Spleen (tissue), 11 donors: ENCODE measurements around the gene TRIM10. TPM values are rescaled to one million over a fixed set of nuclear protein-coding genes. Genes with fewer than 3 reads are reported as not detected.

Experiments
- DNase-seq: peaks from one replicate; pipeline ENCODE4 v3.0.0-alpha.2; 2020
- H3K27ac ChIP-seq, 8 donors: fragments of 200-600 bp; sonication (generic) in 7 of 8; 1 replicate in 4 of 8; 2 replicates in 4 of 8; pipeline versions ENCODE4 v1.5.0 to v1.8.0; 2016 to 2021; ENCODE audit warnings: inconsistent platforms in 4 of 8, mild to moderate bottlenecking in 4 of 8, moderate library complexity in 1 of 8
- H3K27me3 ChIP-seq, 7 donors: fragments of 200-600 bp; sonication (generic) in 6 of 7; replicated peaks in 1 of 7; 1 replicate in 4 of 7; 2 replicates in 3 of 7; pipeline versions ENCODE4 v1.5.0 to v1.8.0; 2016 to 2021; ENCODE audit warnings: inconsistent platforms in 3 of 7, mild to moderate bottlenecking in 1 of 7
- H3K36me3 ChIP-seq, 6 donors: fragments of 200-600 bp; sonication (generic) in 5 of 6; 1 replicate in 4 of 6; 2 replicates in 2 of 6; pipeline versions ENCODE4 v1.5.0 to v1.8.0; 2016 to 2021; ENCODE audit warnings: inconsistent platforms in 2 of 6
- H3K4me1 ChIP-seq, 6 donors: fragments of 200-600 bp; sonication (generic) in 5 of 6; 1 replicate in 3 of 6; 2 replicates in 3 of 6; pipeline versions ENCODE4 v1.5.0 to v1.8.0; 2016 to 2021; ENCODE audit warnings: inconsistent platforms in 3 of 6
- H3K4me3 ChIP-seq, 8 donors: fragments of 200-600 bp; sonication (generic) in 7 of 8; 1 replicate in 4 of 8; 2 replicates in 4 of 8; pipeline versions ENCODE4 v1.5.0 to v1.8.0; 2016 to 2021; ENCODE audit warnings: inconsistent platforms in 4 of 8, mild to moderate bottlenecking in 4 of 8, moderate library complexity in 2 of 8
- H3K9me3 ChIP-seq, 8 donors: fragments of 200-600 bp; sonication (generic) in 7 of 8; 1 replicate in 4 of 8; 2 replicates in 4 of 8; pipeline versions ENCODE4 v1.5.0 to v1.8.0; 2016 to 2021; ENCODE audit warnings: inconsistent platforms in 4 of 8
- CTCF ChIP-seq, 11 experiments: fragments of 200-600 bp in 7 of 11; fragments of 450-650 bp in 4 of 11; sonication (generic) in 4 of 11; IDR thresholded peaks in 8 of 11; conservative IDR thresholded peaks in 3 of 11; 1 replicate in 7 of 11; 2 replicates in 4 of 11; pipeline versions ENCODE4 v1.4.0 to v1.8.0; 2016 to 2021; ENCODE audit warnings: antibody characterized with exemption in 11 of 11, inconsistent platforms in 4 of 11, mild to moderate bottlenecking in 1 of 11
- POLR2A ChIP-seq, 3 donors: fragments of 450-650 bp; IDR thresholded peaks; one replicate each; pipeline ENCODE4 v1.5.1; 2017; ENCODE audit warnings: antibody characterized with exemption in 3 of 3, mild to moderate bottlenecking in 1 of 3
- POLR2AphosphoS5 ChIP-seq, 3 donors: sonication (generic); formaldehyde crosslinking; IDR thresholded peaks; one replicate each; pipeline ENCODE4 v1.5.1; 2017; ENCODE audit warnings: antibody characterized with exemption in 3 of 3
- WGBS, 5 donors: extraction: QIAGEN DNeasy Blood & Tissue Kit in 3 of 5; methylation state at CpG; one replicate each; pipeline versions ENCODE4 v1.1.5 to v1.1.7; 2013 to 2018; 5-methylcytosine and 5-hydroxymethylcytosine counted together
- intact Hi-C: fragments of 100-400 bp; cut with DNase I; formaldehyde crosslinking; loops from one replicate; pipeline ENCODE4 v1.15.0; 2023; ENCODE audit warnings: low total_unique reads
- polyA plus RNA-seq, 3 donors: library from polyadenylated mRNA; stranded (reverse); fragments of 200-250 nt; gene quantifications; one replicate each; pipeline ENCODE4 v1.2.1, GENCODE V29; 2013
- total RNA-seq, 7 donors: library from RNA; depleted of rRNA in 3 of 7; stranded (reverse); fragments of >200 nt in 3 of 7; fragmentation: NEBNext Ultra II Directional in 4 of 7; extraction: Animal tissue kit (Norgen Biotek cat#: 25700) in 4 of 7; gene quantifications; one replicate each; pipeline versions ENCODE4 v1.1.0 to v1.2.1, GENCODE V29; 2016 to 2021
- donor health status: healthy with polysubstance abuse.
- donor health status: DM: no; HTN: no; CAD: no; lungs with moderate emphysema.
- donor health status: DM: no; HTN: no; CAD: no.
- donor health status: Bipolar disorder and iron deficiency.
- donor health status: healthy.
- donor health status: DM: no; HTN: no; CAD: no.
- donor health status: DM: yes; HTN: yes; CAD: no.

TRIM10 gene
- total and polyA plus RNA-seq, 10 donors, result 0.06 to 4.9 (median 1.1) TPM; not detected in 2

DNA sequence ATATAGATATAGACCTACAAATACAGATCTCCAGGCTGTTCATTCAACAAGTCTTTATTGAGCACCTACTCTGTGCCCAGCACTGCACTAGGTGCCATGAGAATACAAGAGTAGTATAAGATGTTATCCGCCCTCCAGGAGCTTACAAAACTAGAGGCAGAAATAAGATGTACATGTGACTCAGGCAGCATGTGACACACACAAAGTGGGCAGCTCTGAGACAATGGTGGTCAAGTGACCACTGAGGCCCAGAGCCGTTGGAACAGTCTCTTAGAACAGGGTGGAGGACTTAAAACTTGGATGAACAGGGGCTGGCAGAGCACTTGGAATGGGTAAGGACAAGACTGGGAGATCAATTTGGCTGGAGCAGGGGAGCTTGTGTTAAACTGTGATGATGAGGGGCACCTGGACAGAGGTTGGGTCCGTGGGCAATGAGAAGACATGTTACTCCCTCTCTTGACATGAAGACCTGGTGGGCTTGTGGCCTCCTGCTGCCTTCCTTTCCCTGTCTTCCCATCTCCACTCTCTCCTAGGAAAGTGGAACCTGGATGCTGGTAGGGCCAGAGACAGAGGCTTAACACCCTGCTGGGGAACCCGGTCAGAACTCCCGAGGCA is 23.5 kb upstream of the TRIM10 start:
- Histone ChIP-seq H3K27ac (no peak overlapping the region), H3K4me1 (no peaks in the 10 kb centered on the region), H3K27me3 (peaks cover 0 to 5% (median 0%) of the 10 kb centered on the region in 7 donors), H3K9me3 (peaks cover 0 to 17% (median 8%) of the 10 kb centered on the region in 8 donors), H3K36me3 (peaks cover 0 to 54% (median 47%) of the 10 kb centered on the region in 6 donors), H3K4me3 (no peak overlapping the region)
- 70 to 97% (median 92%) methylated on average over 5 of the region's 5 CpGs for WGBS, 5 donors
- DNase-seq, result no peak
- no peak for TF ChIP-seq POLR2A (IDR thresholded peaks at IDR 0.05)
- no peak for TF ChIP-seq CTCF (IDR thresholded peaks at IDR 0.05 in 8 of 11, conservative IDR thresholded peaks at IDR 0.05 in 3 of 11)
- no peak for TF ChIP-seq POLR2AphosphoS5 (IDR thresholded peaks at IDR 0.05)
- intact Hi-C loops, result no loop called here

DNA sequence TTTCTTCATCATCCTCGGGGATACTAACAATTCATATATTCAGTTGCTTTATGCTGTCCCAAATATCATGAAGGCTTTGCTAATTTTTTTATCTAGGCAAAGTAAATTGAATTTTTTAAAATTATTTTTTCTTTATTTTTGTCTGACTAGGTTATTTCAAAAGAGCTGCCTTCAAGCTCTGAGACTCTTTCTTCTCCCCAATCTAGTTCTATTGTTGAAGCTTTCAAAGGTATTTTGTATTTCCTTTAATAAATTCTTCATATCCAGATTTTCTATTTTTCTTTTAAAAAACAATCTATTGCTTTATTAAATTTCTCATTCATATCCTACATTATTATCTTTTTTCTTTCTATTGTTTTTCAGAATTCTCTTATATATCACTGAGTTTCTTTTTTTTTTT is 19.1 kb upstream of the TRIM10 start:
- no peak overlapping the region for H3K4me3 ChIP-seq
- no peak for DNase-seq
- peaks cover 0 to 21% (median 13%) of the 10 kb centered on the region in 8 donors for H3K9me3 ChIP-seq
- intact Hi-C loops, result no loop called here
- no peaks in the 10 kb centered on the region for H3K4me1 ChIP-seq
- 88 to 96% (median 93%) methylated on average over 1 of the region's 1 CpG for WGBS, 5 donors
- peaks cover 0 to 12% (median 8%) of the 10 kb centered on the region in 6 donors for H3K36me3 ChIP-seq
- H3K27ac ChIP-seq, result no peak overlapping the region
- peaks cover 0 to 32% (median 4%) of the 10 kb centered on the region in 7 donors for H3K27me3 ChIP-seq
- TF ChIP-seq POLR2AphosphoS5 (IDR thresholded peaks at IDR 0.05) (no peak), POLR2A (IDR thresholded peaks at IDR 0.05) (no peak), CTCF (IDR thresholded peaks at IDR 0.05 in 8 of 11, conservative IDR thresholded peaks at IDR 0.05 in 3 of 11) (no peak)

DNA sequence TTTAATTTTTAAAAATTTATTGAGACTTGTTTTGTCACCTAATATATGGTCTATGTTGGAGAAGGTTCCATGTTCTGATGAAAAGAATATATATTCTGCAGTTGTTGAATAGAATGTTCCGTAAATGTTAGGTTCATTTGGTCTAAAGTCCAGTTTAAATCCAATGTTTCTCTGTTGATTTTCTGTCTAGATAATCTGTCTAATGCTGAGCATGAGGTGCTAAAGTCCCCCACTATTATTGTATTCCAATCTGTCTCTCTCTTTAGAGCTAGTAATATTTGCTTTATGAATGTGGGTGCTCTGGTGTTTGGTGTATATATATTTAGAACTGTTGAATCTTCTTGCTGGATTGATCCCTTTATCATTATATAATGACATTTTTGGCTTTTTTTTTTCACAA is 17.8 kb upstream of the TRIM10 start:
- WGBS, 5 donors, result 0 to 98% (median 93%) methylated on average over 1 of the region's 1 CpG
- intact Hi-C loops, result no loop called here
- no peaks in the 10 kb centered on the region for H3K4me1 ChIP-seq
- H3K27me3 ChIP-seq, result peaks cover 0 to 40% (median 5%) of the 10 kb centered on the region in 7 donors
- no peak for DNase-seq
- H3K4me3 ChIP-seq, result no peak overlapping the region
- no peak overlapping the region for H3K27ac ChIP-seq
- peaks cover 0 to 21% (median 13%) of the 10 kb centered on the region in 8 donors for H3K9me3 ChIP-seq
- no peaks in the 10 kb centered on the region for H3K36me3 ChIP-seq
- TF ChIP-seq POLR2A (IDR thresholded peaks at IDR 0.05), result no peak
- TF ChIP-seq POLR2AphosphoS5 (IDR thresholded peaks at IDR 0.05), result no peak
- no peak for TF ChIP-seq CTCF (IDR thresholded peaks at IDR 0.05 in 8 of 11, conservative IDR thresholded peaks at IDR 0.05 in 3 of 11)

GRCh38 chr6:30175765-30176164 is 14.8 kb upstream of the TRIM10 start:
- TF ChIP-seq POLR2AphosphoS5 (IDR thresholded peaks at IDR 0.05) (no peak), CTCF (IDR thresholded peaks at IDR 0.05 in 8 of 11, conservative IDR thresholded peaks at IDR 0.05 in 3 of 11) (no peak), POLR2A (IDR thresholded peaks at IDR 0.05) (no peak)
- Histone ChIP-seq H3K36me3 (no peaks in the 10 kb centered on the region), H3K9me3 (peaks cover 0 to 19% (median 13%) of the 10 kb centered on the region in 8 donors), H3K27ac (no peak overlapping the region), H3K27me3 (peaks cover 0 to 71% (median 27%) of the 10 kb centered on the region in 7 donors), H3K4me3 (no peak overlapping the region), H3K4me1 (peaks cover 6 to 15% (median 11%) of the 10 kb centered on the region in 6 donors)
- WGBS, 5 donors, result 85 to 100% (median 89%) methylated on average over 2 of the region's 2 CpGs
- no peak for DNase-seq
- intact Hi-C loops, result no loop called here
